HepG2 (cell line): ENCODE measurements around the gene ABHD1. TPM values are rescaled to one million over a fixed set of nuclear protein-coding genes. Genes with fewer than 3 reads are reported as not detected.

Experiments used
- CTCF ChIP-seq: sonication (generic); formaldehyde crosslinking; IDR thresholded peaks from 2 replicates; pipeline ENCODE4 v1.5.0; 2020; ENCODE audit warnings: mild to moderate bottlenecking, missing genetic modification reagents, moderate library complexity
- DPF2 ChIP-seq: sonication (generic); formaldehyde crosslinking; IDR thresholded peaks from 2 replicates; pipeline ENCODE4 v1.4.0; 2020; ENCODE audit warnings: mild to moderate bottlenecking, low read depth, missing genetic modification reagents, borderline replicate concordance
- ETV6 ChIP-seq: sonication (generic); formaldehyde crosslinking; conservative IDR thresholded peaks from 2 replicates; pipeline ENCODE4 v1.4.0; 2020; ENCODE audit warnings: missing genetic modification reagents
- IRF2 ChIP-seq: IDR thresholded peaks from 2 replicates; pipeline ENCODE4 v1.6.1; 2018; ENCODE audit warnings: missing genetic modification reagents, missing compliant biosample characterization
- MNT ChIP-seq: fragments of 450-650 bp; IDR thresholded peaks from 2 replicates; pipeline ENCODE4 v1.6.1; 2016
- NFYB ChIP-seq: sonication (generic); formaldehyde crosslinking; IDR thresholded peaks from 2 replicates; pipeline ENCODE4 v1.4.0; 2020; ENCODE audit warnings: missing genetic modification reagents
- PAWR ChIP-seq: sonication (generic); formaldehyde crosslinking; IDR thresholded peaks from 2 replicates; pipeline ENCODE4 v1.4.0; 2020; ENCODE audit warnings: missing genetic modification reagents, mild to moderate bottlenecking, borderline replicate concordance
- PHB2 ChIP-seq: fragments of 450-650 bp; IDR thresholded peaks from 2 replicates; pipeline ENCODE4 v1.6.1; 2018; ENCODE audit not compliant: partially characterized antibody
- SMC3 ChIP-seq: IDR thresholded peaks from 2 replicates; pipeline ENCODE4 v1.6.1; 2011; ENCODE audit warnings: low read length, improper control_type of control experiment
- SPEN ChIP-seq: sonication (generic); formaldehyde crosslinking; IDR thresholded peaks from 2 replicates; pipeline ENCODE4 v1.5.1; 2020; ENCODE audit warnings: low read depth, mild to moderate bottlenecking, missing genetic modification reagents
- ZBTB3 ChIP-seq: sonication (generic); formaldehyde crosslinking; IDR thresholded peaks from 2 replicates; pipeline ENCODE4 v1.4.0; 2020; ENCODE audit warnings: low read depth, mild to moderate bottlenecking, moderate library complexity, missing genetic modification reagents, borderline replicate concordance
- ZFAT ChIP-seq: sonication (generic); formaldehyde crosslinking; conservative IDR thresholded peaks from 2 replicates; pipeline ENCODE4 v1.8.1; 2023; ENCODE audit warnings: missing genetic modification reagents, inconsistent platforms
- ZMYM4 ChIP-seq: sonication (generic); formaldehyde crosslinking; IDR thresholded peaks from 2 replicates; pipeline ENCODE4 v1.8.1; 2023; ENCODE audit warnings: mild to moderate bottlenecking, missing genetic modification reagents
- ZNF138 ChIP-seq: sonication (generic); formaldehyde crosslinking; IDR thresholded peaks from 2 replicates; pipeline ENCODE4 v1.5.0; 2020; ENCODE audit warnings: mild to moderate bottlenecking, low read depth, missing genetic modification reagents
- ZNF274 ChIP-seq: sonication (generic); formaldehyde crosslinking; IDR thresholded peaks from 2 replicates; pipeline ENCODE4 v1.5.1; 2020; ENCODE audit warnings: mild to moderate bottlenecking, missing genetic modification reagents
- ZNF367 ChIP-seq: sonication (generic); formaldehyde crosslinking; IDR thresholded peaks from 2 replicates; pipeline ENCODE4 v1.4.0; 2020; ENCODE audit warnings: missing genetic modification reagents, borderline replicate concordance
- ZNF609 ChIP-seq: sonication (generic); formaldehyde crosslinking; IDR thresholded peaks from 2 replicates; pipeline ENCODE4 v1.4.0; 2020; ENCODE audit warnings: mild to moderate bottlenecking, missing genetic modification reagents, borderline replicate concordance
- ZNF691 ChIP-seq: sonication (generic); formaldehyde crosslinking; IDR thresholded peaks from 2 replicates; pipeline ENCODE4 v1.4.0; 2020; ENCODE audit warnings: missing genetic modification reagents, low read depth, mild to moderate bottlenecking, borderline replicate concordance
- ZNF784 ChIP-seq: sonication (generic); formaldehyde crosslinking; IDR thresholded peaks from 2 replicates; pipeline ENCODE4 v1.5.1; 2020; ENCODE audit warnings: missing genetic modification reagents, mild to moderate bottlenecking, borderline replicate concordance
- polyA plus RNA-seq, 8 experiments: library from polyadenylated mRNA; depleted of rRNA in 3 of 8; stranded (reverse) in 7 of 8; unstranded in 1 of 8; fragments of >200 nt; fragmentation: Illumina TruSeq in 4 of 8; extraction: Trizol in 4 of 8; gene quantifications; 2 replicates each; pipeline versions ENCODE4 v1.2.1 to v1.2.3, GENCODE V29; 2011 to 2016; ENCODE audit warnings: low read depth in 4 of 8, missing spikeins in 1 of 8, mixed read lengths in 1 of 8; ENCODE audit not compliant: insufficient read depth in 1 of 8
- total RNA-seq, 5 experiments: library from RNA; depleted of rRNA; stranded (reverse); fragments of >200 nt; fragmentation: Illumina TruSeq; extraction: Trizol; gene quantifications; 2 replicates each; pipeline ENCODE4 v1.2.3, GENCODE V29; 2016; ENCODE audit warnings: low read depth in 1 of 5

ABHD1 gene
- total and polyA plus RNA-seq, 2 of the 13 experiments (the other 11 are each of a cell fraction or from before 2014, with no cell fraction given): 0.04 to 0.81 TPM

GRCh38 chr2:27086090-27086723 is 37.4 kb upstream of the ABHD1 start (continued):
- peak; percentile 71 for TF ChIP-seq MNT
- no peak; the same call in none of the 2 replicates for TF ChIP-seq ZNF609 (CRISPR knock-in tag)
- TF ChIP-seq SMC3: peak; percentile 37; the same call in 1 of the 2 replicates
- no peak; the same call in 1 of the 2 replicates for TF ChIP-seq ZNF691 (CRISPR knock-in tag)
- TF ChIP-seq ETV6 (CRISPR knock-in tag): peak; percentile 87
- TF ChIP-seq DPF2 (CRISPR knock-in tag): peak; percentile 32; the same call in 1 of the 2 replicates
- TF ChIP-seq PAWR (CRISPR knock-in tag): no peak; the same call in 1 of the 2 replicates
- peak; percentile 40; the same call in 1 of the 2 replicates for TF ChIP-seq NFYB
- TF ChIP-seq PHB2: no peak
- TF ChIP-seq ZFAT (CRISPR knock-in tag): peak; percentile 61; the same call in 1 of the 2 replicates
- no peak; the same call in 1 of the 2 replicates for TF ChIP-seq ZNF367
- peak; percentile 87 for TF ChIP-seq CTCF (CRISPR knock-in tag)
- TF ChIP-seq SPEN (CRISPR knock-in tag): peak; percentile 93
- no peak for TF ChIP-seq ZNF138 (CRISPR knock-in tag)
- TF ChIP-seq IRF2 (CRISPR knock-in tag): peak; percentile 45; the same call in 1 of the 2 replicates
- TF ChIP-seq ZMYM4 (CRISPR knock-in tag): no peak
- no peak; the same call in 1 of the 2 replicates for TF ChIP-seq ZNF274 (CRISPR knock-in tag)
- TF ChIP-seq ZNF784 (CRISPR knock-in tag): no peak; the same call in 1 of the 2 replicates
- TF ChIP-seq ZBTB3 (CRISPR knock-in tag): peak; percentile 80; the same call in 1 of the 2 replicates
